COLO829 (cell line): ENCODE data around the gene TMA7B.
A peak's percentile ranks its signal among the peaks of the same experiment; 100 is the strongest.
"Not testable (repeated sequence)": the region's sequence is repeated elsewhere in the genome, so short reads cannot be mapped to it uniquely, and the experiment has no call there.

ENCODE experiments used
- DNase-seq: peaks from one replicate; pipeline ENCODE4 v3.0.0; 2012; ENCODE audit warnings: low spot score

Gene TMA7B

DNA sequence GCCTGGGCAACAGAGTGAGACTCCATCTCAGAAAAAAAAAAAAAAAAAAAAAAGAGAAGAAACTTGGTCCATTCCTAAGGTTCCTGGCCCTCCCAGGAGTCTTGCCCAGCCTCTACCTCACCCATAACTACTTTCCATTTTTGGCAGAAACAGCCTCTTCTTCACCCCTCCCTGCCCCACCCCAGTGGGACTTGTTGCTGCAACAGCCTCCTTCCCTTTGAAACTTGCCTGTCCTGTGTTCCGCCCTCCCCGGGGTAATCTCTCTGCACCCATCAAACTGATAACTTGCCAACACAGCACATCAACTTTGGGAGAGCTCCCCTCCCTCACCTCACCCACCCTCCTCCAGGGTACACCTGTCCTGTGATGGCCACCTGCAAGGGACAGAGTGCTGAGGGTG, 24.5 kb downstream of the TMA7B start:
- DNase-seq: no peak

DNA sequence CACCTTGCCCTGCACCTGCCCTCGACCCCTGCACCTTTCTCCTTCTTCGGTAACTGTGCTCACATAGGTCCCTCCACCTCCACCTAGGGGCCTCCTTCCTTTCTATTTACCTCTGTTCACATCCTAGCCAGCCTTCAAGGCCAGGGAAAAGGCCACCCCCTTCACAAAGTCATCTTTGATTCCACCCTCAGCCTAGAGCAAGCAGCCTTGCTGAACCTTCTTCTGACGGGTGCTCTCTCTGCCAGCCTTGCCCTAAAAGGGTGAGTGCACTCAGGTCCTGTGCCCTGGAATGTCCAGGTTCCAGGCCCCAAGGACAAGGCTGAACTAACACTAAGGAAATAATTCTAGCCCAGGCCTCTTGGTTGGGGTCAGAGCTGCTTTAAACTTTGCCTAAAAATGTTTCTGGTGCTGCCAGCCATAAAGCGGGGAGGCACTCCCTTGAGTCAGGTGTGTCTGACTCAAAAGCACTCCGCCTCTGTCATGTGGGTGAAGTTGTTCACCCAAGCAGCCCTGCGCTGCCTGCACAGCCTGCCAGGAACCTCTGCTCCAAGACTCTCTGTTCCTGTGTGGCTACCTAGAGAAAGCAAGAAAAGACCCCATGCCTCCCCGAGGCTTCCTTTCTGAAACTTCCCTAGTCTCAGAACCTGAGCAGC, 25.3 kb downstream of the TMA7B start:
- no peak for DNase-seq

DNA sequence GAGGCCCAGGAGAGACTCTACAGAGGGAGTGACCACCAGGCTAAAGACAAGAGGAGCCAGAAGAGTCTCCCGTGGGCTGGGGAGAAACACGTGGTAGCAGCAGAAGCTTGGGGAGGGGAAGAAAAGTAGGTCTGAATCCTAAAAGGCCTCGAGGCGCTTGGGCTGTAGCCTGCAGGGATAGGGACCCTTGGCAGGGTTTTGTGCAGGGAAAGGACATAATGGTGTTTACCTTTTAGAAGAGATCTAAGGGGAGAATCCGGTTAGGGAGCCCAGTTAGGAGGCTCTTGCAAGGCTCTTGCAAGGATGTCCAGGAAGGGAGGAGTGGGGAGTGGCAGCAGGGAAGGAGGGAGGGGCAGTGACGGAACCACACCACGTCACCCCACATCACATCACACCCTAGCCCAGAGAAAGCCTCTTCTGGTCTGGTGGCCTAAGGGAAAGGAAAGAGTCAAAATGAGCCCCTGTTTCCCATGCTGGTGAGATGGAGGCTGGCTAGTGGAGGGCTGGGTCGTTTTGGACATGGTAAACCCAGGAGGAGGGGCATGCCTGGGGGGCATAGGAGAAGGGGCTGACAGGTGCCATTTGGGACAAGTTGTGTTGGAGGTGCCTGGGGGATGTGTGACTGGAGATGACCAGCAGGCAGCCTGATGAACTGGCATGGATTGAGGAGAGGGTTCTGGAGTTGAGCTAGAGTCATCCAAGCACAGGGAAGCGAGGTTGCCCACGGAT, 28.4 kb downstream of the TMA7B start:
- DNase-seq: no peak

DNA sequence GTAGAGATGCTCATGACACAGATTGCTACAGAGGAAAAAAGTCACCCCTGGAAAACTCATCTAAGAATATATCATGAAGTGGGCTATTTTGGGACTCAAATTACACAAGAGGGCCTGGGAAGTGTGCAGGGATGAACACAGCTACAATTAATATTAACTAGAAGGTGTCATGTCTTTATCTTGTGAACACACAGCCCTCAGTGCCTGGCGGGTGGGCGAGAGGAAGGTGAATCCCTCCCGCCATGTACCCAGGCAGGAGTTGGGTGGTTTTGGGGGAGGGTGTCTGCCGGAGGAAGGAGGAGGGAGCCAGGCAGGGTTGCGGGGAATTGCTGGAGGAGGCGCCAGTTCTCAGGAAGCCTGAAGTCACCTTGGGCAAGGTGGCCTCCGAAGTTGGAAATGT, 29.4 kb downstream of the TMA7B start:
- DNase-seq: no peak

DNA sequence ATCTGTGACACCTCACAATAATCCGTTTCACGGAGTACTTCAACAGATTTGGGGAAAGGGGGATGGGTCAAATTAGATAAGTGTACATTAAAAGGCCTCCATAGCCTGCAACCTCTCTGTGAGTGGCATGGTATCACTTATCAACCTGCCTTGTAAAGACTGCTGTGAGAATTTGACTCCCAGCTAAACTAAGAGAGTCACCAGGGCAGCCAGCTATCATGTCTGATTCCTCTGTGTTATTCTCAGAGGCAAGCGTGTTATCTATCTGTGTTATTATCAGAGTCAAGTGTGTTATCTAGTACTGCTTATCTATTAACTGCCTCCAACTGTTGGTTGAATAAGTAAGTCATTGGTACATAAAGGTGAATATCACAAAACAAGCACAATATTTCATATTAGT, 30.5 kb downstream of the TMA7B start:
- no peak for DNase-seq

DNA sequence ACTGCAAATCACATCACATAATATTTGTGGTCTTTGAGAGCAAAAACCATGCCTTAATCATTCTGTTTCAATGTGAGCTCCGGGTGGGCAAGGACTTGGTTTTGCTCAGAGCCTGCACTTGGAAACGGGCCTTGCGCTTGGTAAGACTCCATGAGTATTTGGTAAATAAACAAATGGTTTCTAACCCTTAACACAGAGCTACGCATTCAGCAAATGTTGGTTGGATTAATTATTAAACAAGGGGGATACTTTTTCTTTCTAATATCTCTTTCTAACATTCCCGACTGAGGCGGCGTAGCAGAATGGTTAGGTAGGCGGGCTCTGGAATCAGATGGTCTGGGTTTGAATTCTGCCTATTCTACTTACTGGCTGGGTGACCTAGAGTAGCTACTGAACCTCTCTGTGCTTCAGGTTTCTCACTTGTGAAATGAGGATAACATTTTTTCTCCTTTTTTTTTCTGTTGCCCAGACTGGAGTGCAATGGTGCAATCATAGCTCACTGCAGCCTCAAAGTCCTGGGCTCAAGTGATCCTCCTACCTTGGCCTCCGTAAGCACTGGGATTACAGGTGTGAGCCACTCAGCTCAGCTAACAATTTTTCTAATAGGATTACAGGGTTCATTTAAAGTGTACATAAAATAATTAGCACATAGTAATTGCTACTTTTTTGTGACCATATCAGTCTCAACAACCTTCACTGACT, 31.1 kb downstream of the TMA7B start:
- no peak for DNase-seq

DNA sequence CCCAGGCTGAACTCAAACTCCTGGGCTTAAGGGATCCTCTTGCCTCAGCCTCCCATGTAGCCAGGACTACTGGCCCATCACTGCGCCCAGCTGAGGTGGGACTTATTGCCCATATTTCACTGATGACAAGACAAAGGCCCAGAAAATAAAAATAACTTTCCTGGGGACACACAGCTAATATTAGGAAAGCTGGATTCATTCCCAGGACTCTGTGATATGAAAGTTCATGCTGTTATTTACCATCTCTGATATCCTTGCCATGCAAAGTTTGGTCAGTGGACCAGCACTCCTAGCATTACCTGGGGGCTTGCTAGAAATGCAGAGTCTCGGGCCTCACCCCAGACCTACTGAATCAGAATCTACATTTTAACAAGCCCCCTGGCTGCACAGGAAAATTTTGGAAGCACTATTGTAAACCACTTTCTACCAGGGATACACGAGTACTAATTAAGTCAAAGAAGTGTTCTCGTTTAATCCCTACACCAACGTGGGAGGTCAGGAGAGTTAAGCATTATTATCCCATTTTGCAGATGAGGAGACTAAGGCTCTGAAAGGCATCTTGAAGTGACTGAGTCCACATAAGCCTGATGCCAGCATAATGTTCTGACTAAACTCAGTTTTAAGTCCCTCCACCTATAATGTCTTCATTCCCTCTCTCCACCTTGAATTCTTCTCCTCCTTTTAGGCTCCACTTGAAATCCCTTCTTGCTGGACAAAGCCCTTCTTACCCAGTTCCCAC, 32.1 kb downstream of the TMA7B start:
- no peak for DNase-seq

DNA sequence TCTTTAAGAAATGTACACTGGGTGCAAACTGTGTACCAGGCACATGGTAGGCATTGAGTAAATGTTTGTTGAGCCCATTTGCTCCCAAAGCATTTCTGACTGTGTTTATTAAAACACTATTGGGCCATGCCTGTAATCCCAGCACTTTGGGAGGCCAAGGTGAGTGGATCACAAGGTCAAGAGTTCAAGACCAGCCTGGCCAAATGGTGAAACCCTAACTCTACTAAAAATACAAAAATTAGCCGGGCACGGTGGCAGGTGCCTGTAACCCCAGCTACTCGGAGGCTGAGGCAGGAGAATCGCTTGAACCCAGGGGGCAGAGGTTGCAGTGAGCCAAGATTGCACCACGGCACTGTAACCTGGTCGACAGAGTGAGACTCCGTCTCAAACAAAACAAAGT, 32.7 kb downstream of the TMA7B start:
- not testable (repeated sequence) for DNase-seq

DNA sequence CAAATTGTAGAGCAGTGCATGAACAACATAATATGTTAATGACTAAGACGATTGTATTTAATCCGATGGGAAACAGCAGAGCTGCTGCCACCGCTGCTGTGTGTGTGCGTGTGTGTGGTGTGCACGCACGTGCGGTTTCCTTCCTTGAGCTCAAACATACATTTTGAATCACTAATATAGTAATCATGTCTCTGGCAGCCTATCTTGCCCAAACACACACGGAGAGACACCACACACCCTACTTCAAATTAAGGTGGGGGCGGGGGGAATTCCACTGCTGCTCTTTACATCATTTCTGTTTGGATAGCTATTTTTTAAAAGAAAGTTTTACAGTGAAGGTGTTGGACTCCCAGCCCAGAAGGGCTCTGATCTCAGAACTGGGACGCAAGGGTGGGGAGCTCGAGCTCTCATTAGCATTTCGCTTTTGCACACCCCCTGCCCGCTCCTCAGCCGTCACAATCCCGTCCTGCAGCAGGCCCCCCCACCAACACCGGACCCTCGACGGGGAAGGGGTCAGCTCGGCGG, 33.9 kb downstream of the TMA7B start:
- DNase-seq: no peak

DNA sequence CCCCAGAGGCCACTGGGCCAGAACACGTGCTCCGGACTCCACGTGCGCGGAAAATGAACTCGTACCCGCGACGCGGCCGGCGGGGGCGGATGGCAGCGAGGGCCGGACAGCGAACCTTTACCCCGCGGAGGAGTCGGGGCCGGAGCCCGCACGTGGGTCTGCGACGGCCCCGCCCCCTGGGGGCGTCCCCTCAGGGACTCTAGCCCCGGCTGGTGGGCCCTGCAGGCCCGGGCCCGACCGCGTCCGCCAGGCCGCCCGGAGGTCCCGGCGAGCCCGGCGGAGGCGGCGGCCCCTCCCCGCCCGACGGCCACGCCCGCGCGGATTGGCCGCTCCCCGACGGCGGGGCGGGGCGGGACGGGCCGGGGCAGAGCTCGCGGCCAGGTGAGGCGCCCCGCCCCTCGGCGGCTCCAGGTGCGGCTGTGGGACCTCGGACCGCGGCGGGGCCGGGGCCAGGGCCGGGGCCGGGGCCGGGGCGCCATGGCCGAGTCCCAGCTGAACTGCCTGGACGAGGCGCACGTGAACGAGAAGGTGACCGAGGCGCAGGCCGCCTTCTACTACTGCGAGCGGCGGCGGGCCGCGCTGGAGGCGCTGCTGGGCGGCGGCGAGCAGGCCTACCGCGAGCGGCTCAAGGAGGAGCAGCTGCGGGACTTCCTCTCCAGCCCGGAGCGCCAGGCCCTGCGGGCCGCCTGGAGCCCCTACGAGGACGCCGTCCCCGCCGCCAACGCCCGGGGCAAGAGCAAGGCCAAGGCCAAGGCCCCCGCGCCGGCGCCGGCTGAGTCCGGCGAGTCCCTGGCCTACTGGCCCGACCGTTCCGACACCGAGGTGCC, 34.6 kb downstream of the TMA7B start, which contains the start of gene FAM83F:
FAM83F (plus strand) TSS at position 389 of the 827 bp plus-strand sequence; CDS start at position 478, 89 bp downstream.
- no peak for DNase-seq

DNA sequence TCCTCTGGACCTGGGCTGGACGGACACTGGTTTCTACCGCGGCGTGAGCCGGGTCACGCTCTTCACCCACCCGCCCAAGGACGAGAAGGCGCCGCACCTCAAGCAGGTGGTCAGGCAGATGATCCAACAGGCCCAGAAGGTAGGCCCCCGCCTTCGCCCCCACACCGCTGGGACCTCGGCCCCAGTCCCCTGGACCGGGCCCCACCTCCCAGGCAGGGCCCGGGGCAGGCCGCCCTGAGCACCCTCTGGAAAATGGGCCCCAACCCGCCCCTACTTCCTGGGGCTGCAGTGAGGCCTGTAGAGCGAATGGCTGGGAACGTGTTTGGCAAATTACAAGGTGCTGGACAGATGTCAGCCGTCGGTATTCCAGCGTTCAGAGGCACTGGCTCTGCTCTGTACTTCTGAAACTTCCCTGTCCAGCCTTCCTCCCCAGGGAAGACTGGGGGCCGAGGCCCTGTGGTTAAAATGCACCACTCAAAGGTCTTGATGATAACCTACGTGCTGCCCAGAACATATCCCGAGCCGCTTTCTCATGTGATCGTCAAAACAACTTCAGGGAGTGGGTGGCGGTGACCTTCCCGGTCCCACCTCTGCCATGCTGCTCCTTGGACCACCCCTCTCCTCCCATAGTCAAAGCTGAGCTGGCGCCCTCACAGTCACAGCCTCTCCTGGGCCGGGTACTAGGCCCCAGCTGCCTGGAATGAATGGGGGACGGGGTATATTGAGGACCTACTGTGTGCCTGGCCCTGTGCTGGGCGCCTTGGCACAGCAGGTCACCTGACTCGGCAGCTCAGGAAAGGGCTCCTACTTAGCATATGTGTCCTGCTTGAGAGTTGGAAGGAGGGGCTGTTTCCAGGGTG, 35.4 kb downstream of the TMA7B start:
- DNase-seq: no peak

DNA sequence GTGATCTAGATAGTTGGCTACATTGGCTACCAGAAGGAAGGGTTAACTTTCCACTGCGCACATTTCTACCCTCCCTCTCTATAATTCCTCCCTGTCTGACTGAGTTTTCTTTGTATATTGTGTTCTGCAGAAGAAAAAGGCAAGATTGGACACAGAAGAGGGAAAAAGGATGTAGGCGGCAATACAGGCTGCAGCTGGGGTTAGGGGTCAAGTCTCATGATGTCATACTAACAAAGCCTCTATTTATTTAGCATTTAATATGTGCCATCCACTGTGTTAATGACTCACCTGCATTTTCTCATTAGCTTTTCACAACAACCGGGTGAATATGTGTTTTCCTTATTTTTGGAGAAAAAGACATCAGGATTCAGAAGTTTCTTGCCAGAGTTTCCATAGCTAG, 36.5 kb downstream of the TMA7B start:
- peak; percentile 98 for DNase-seq

DNA sequence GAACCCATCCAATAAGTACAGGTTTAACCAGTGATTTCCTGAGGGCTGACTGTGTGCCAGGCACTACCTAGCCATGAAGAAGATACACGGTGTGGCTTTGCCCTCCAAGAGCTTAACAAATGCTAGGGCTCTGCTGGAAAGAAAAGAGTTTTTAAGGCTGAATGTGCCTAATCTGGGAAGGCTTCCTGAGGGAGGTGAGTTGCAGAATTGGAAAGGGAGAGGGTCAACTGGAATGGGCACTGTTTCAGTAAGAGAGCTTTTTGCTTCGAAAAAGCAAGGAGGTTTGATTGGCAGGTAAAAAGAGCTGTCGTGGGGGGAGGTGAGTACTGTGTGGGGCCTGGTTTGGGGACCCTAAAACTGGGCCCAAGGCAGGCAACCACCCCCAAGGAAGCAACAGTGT, 37.2 kb downstream of the TMA7B start:
- DNase-seq: no peak

DNA sequence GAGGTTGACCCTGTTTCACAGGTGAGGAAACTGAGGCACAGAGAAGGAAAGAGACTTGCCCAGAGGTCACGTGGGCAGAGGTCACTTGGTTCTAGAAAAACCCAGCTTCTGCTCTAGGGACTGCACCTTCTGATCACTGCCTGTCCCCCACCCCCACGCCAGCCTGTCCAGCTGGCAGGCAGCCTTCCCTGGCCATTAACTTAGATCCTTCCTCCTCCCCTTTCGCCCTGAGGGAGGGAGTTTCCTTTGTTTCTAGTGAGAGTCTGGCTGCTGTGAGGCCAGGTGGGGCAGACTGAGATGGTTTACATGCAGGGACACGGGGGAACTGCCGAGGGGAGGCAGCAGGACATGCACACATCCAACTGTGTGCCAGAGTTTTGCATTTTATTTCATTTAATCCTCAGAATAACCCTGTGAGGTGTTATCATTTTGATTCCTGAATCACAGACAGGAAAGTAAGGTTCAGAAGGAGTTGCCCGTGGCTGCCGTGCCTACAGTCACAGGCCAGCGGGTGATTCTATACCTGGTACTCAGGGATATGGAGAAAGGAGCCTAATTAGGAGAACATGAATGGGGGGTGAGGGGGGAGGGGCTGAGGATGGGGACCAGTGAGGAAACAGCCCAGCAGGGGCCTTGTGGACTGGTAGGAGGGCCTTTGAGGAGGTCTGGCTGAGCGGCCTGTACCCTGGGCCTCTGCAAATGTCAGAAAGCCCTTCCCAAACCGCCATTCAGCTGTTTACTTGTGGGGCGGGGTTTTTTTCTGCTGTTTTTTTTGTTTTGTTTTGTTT, 37.9 kb downstream of the TMA7B start:
- DNase-seq: peak; percentile 90

DNA sequence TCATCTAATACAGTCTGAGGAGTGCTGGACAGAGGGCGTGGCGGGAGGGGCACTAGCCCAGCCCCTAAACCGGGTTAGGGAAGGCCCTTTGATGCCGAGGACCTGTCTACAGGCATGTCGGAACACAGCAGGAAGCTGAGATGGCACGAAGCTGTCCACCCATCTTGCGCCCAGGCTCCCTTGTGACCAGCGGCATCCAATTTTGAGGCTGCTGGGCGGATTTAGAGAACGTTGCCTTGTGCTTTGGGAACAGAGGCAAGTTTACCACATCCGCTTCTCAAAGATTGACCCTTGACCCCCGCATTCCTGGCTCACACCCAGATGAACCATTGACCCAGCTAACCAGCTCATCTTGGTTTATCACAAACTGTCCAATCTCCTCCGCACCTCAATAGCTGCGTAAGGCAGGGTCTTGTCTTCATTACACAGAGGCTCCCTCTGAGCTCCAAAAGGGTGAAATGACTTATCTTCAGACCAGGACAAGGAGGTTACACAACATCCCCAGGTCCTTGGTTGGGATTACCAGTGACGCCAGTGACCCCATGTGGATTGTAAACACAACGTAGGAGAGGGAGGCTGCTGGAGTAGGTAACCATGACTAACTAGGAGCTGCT, 39.1 kb downstream of the TMA7B start:
- peak; percentile 89 for DNase-seq

DNA sequence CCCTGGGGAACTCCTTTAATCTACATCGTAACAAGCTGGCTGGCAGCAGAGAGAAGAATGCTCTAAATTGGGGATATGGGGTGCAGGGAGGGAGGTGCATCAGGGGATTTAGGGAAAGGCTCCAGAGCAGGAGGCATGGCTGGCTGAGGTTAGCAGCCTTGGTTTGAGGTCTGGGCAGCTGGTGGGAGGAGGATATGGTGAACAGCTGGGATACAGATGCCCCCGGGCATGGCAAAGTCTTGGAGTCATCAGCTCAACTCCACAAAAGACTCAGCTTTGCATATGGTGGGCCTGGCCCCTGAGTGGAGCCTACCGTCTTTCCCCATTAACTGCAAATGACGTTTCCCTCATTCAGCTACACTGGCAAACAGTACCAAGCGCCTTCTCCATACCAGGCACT, 40.0 kb downstream of the TMA7B start:
- DNase-seq: no peak

DNA sequence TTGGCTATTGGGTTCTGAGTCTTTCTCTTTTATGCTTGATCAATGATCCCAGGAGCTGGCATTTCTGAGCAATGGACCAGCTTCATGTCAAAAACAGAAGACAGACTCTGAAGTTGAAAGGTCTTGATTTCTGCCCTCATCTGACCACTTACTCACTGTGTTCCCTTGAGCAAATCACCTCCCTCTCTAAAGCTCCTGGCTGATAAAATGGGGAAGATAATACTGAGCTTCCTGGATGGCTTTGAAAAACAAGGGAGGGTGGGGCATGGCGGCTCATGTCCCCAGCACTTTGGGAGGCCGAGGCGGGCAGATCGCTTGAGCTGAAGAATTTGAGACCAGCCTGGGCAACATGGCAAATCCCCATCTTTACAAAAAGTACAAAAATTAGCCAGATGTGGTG, 40.9 kb downstream of the TMA7B start:
- DNase-seq: no peak

DNA sequence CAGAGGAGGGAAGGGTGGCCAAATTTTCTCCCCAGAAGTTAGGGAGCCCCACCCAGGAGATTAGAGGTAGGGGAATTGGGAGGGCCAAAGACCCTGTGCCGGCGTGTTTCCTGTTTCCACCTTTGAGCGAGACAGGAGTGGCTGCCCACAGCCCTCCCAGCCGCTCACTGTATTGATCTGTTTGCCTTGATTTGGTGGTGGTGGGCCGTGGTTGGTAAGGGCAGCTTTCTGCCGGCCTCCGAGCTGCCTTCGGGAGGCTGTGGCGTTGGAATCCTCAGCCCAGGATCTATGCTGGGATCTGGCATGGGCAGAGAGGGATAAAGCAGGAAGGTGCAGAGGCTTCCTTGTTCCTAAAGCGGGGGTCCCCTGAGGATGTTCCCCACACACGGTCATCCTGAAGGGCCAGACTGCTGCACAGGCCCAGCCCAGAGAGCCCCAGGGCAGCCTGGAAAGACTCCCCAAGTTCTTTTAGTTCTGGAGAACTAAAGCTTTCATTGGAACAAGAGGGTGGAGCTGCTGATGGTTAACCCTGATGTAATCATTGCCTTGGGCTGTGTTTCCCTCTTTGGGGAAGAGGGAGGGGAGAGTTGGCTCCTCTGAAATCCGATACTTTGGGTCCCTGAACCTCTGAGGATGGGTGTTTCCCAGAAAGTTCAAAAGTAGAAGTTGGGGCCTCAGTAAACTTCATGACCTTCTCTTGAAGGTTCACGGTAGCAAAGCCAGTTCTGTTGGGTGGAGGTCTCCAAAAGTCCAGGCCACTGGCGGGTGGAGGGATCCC, 41.8 kb downstream of the TMA7B start:
- no peak for DNase-seq
